ENCODE data around the gene NCEH1.

Gene NCEH1

DNA sequence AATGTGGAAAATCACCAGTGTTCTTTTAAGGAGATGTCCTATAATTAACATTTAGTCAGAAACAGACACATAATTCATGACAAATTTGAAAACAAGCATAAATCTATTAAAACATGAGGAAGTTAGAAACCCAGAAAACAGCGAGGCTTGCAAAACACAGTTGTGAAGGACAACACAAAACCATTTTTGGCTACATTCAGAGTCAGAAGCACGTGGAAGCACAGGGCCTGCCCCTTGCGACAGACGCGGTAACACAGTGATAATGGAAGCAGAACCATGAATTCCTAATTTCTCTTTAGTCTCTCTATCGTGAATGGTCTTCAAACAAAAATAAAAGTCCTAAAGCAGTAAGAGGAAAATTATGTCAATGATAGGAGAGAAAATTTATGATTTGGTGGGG, 12.2 kb downstream of the NCEH1 start:
- H3K9me3 ChIP-seq (ENCODE audit: insufficient read depth, low read length): no peaks in the 10 kb centered on the region
- TF ChIP-seq SUZ12 (IDR thresholded peaks at IDR 0.05; ENCODE audit: extremely low read depth, insufficient read depth, insufficient read length) (no peak), ZNF274 (IDR thresholded peaks at IDR 0.05; ENCODE audit: low read depth, low read length) (no peak), YY1 (IDR thresholded peaks at IDR 0.05; ENCODE audit: insufficient read depth, insufficient read length) (no peak)
- H3K4me1 ChIP-seq (ENCODE audit: insufficient read depth, insufficient read length): no peaks in the 10 kb centered on the region
- no peak overlapping the region for H3K4me3 ChIP-seq (ENCODE audit: insufficient read length, low read depth)
- no peak for DNase-seq (ENCODE audit: low read depth, low spot score)
- no peaks in the 10 kb centered on the region for H3K36me3 ChIP-seq (ENCODE audit: insufficient read depth, insufficient read length, low read length)
- H3K9ac ChIP-seq (ENCODE audit: insufficient read length, low read depth): no peak overlapping the region
- H3K27me3 ChIP-seq (ENCODE audit: insufficient read depth, insufficient read length): no peaks in the 10 kb centered on the region

DNA sequence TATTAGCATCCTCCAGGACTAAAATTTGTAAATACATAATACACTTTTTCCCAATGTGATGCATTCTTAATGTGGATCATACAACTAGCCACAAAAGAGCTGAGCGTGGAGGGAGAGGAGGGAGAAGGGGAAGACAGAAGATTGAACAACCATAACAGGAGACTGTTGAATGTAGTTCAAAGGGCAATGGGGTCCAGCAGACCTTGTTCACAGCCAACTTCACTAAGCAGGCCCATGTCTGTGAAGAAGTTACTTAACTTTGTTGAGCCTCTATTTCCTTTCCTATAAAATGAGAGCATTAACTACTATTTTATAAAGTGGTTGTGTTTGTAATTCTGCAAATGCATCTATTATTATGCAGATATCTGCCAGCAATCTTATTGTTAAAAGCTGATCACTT, 13.3 kb downstream of the NCEH1 start:
- TF ChIP-seq SUZ12 (IDR thresholded peaks at IDR 0.05; ENCODE audit: extremely low read depth, insufficient read depth, insufficient read length) (no peak), YY1 (IDR thresholded peaks at IDR 0.05; ENCODE audit: insufficient read depth, insufficient read length) (no peak), ZNF274 (IDR thresholded peaks at IDR 0.05; ENCODE audit: low read depth, low read length) (no peak)
- Histone ChIP-seq H3K4me1 (ENCODE audit: insufficient read depth, insufficient read length) (no peaks in the 10 kb centered on the region), H3K4me3 (ENCODE audit: insufficient read length, low read depth) (no peak overlapping the region), H3K27me3 (ENCODE audit: insufficient read depth, insufficient read length) (no peaks in the 10 kb centered on the region), H3K9ac (ENCODE audit: insufficient read length, low read depth) (no peak overlapping the region), H3K36me3 (ENCODE audit: insufficient read depth, insufficient read length, low read length) (no peaks in the 10 kb centered on the region), H3K9me3 (ENCODE audit: insufficient read depth, low read length) (no peaks in the 10 kb centered on the region)
- DNase-seq (ENCODE audit: low read depth, low spot score): no peak

DNA sequence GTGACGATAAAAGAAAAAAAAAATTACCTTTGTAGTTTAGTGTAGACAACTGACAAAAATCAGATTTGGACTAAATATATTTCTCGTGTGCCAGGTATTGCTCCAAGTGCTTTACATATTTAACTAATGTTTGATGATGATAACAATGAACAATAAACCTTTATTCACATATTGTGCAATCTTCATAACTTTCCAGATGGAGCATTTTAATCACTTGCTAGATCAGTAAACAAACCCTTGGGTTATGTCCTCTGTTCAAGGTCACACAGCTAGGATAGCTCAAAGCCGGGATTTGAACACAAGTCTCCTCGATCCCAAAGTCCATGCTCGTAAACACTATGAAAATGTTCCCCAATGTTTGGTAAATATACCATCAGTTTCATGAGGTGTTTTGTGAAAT, 14.5 kb downstream of the NCEH1 start:
- TF ChIP-seq SUZ12 (IDR thresholded peaks at IDR 0.05; ENCODE audit: extremely low read depth, insufficient read depth, insufficient read length) (no peak), ZNF274 (IDR thresholded peaks at IDR 0.05; ENCODE audit: low read depth, low read length) (no peak), YY1 (IDR thresholded peaks at IDR 0.05; ENCODE audit: insufficient read depth, insufficient read length) (no peak)
- DNase-seq (ENCODE audit: low read depth, low spot score): no peak
- no peak overlapping the region for H3K9ac ChIP-seq (ENCODE audit: insufficient read length, low read depth)

DNA sequence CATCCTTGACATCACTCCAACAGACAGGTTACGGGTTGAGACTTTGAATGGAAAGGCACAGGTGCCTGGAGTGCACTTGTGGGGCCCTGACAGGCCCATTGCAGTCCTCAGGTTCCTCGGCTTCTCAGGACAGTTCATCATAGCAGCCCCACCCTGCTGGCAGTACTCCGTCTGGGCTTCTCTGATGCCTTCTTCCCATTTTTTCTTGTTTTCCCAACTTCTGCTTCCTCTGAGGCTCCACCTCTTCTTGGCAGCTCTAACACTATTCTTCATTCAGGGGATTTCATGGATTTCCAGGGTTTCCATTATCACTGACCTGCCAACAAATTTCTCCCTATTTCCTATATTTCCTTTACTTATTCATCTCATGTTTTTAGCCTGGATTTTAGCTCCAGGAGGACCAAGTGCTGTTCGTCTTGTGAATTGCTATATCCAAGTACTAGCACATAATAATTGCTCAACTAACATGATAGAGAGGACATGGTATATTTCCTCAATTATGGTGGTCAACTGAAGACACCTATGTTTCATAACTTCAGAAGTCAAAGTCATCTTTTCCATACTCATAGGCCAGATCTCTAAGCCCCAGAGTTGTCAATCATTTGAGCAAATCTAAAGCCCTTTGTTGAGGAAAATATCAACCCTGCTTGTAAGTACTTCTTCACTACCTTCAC, 16.2 kb downstream of the NCEH1 start:
- Histone ChIP-seq H3K9me3 (ENCODE audit: insufficient read depth, low read length) (no peaks in the 10 kb centered on the region), H3K9ac (ENCODE audit: insufficient read length, low read depth) (no peak overlapping the region), H3K36me3 (ENCODE audit: insufficient read depth, insufficient read length, low read length) (no peaks in the 10 kb centered on the region), H3K4me3 (ENCODE audit: insufficient read length, low read depth) (no peak overlapping the region), H3K27me3 (ENCODE audit: insufficient read depth, insufficient read length) (no peaks in the 10 kb centered on the region), H3K4me1 (ENCODE audit: insufficient read depth, insufficient read length) (no peaks in the 10 kb centered on the region)
- no peak for DNase-seq (ENCODE audit: low read depth, low spot score)
- TF ChIP-seq YY1 (IDR thresholded peaks at IDR 0.05; ENCODE audit: insufficient read depth, insufficient read length): no peak
- no peak for TF ChIP-seq ZNF274 (IDR thresholded peaks at IDR 0.05; ENCODE audit: low read depth, low read length)
- no peak for TF ChIP-seq SUZ12 (IDR thresholded peaks at IDR 0.05; ENCODE audit: extremely low read depth, insufficient read depth, insufficient read length)

More for the DNA sequence above, 14.5 kb downstream of the NCEH1 start:
- Histone ChIP-seq H3K4me3 (ENCODE audit: insufficient read length, low read depth) (no peak overlapping the region), H3K4me1 (ENCODE audit: insufficient read depth, insufficient read length) (no peaks in the 10 kb centered on the region), H3K27me3 (ENCODE audit: insufficient read depth, insufficient read length) (no peaks in the 10 kb centered on the region), H3K36me3 (ENCODE audit: insufficient read depth, insufficient read length, low read length) (no peaks in the 10 kb centered on the region), H3K9me3 (ENCODE audit: insufficient read depth, low read length) (no peaks in the 10 kb centered on the region)

DNA sequence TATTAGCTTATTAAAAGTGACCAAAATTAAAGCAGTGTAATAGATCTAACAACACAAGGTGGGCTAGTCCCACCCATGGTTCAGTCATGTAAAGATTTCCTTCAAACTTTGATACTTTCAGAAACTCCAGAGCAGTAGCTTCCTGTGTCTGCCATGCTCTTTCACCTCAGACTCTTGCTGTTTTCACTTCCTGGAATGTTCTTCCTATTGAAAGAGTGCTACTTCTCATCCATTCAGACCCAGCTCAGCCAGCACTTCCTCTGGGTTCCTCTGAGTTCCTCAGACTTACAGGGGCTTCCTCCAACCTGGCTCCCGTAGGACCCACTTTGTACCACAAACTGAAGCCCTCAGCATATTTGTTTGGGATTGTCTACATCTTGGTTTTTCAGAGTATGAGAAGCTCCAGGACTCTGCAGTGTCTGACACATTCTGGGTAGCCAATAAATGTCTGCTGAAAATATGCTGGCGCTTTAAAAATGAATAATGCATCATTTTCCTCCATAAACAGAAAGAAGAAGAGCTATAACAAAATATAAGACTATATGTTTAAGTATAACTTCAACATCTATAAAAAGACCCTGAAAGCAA, 18.0 kb downstream of the NCEH1 start:
- TF ChIP-seq SUZ12 (IDR thresholded peaks at IDR 0.05; ENCODE audit: extremely low read depth, insufficient read depth, insufficient read length): no peak
- TF ChIP-seq ZNF274 (IDR thresholded peaks at IDR 0.05; ENCODE audit: low read depth, low read length): no peak
- TF ChIP-seq YY1 (IDR thresholded peaks at IDR 0.05; ENCODE audit: insufficient read depth, insufficient read length): no peak
- H3K4me1 ChIP-seq (ENCODE audit: insufficient read depth, insufficient read length): no peaks in the 10 kb centered on the region
- H3K9me3 ChIP-seq (ENCODE audit: insufficient read depth, low read length): no peaks in the 10 kb centered on the region
- H3K27me3 ChIP-seq (ENCODE audit: insufficient read depth, insufficient read length): no peaks in the 10 kb centered on the region
- no peak for DNase-seq (ENCODE audit: low read depth, low spot score)
- no peak overlapping the region for H3K9ac ChIP-seq (ENCODE audit: insufficient read length, low read depth)
- no peak overlapping the region for H3K4me3 ChIP-seq (ENCODE audit: insufficient read length, low read depth)
- no peaks in the 10 kb centered on the region for H3K36me3 ChIP-seq (ENCODE audit: insufficient read depth, insufficient read length, low read length)

DNA sequence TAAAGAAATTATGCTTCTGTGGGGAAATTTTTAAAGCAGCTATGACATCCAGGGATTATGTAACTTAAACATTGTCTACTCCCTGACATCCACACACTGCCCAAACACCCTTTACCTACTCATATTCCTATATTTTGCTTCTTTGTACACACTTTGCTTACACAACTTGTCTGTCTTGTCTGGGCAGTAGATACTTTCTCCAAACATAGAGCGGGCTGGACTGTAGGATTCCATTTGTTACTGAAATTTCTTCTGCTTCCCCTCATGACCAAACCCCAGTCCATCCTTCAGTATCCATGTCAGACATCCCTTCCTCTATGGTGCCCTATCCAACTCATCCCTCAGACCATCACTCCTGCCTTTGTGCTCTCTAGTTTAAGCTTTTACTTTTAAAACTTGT, 19.9 kb downstream of the NCEH1 start:
- Histone ChIP-seq H3K9ac (ENCODE audit: insufficient read length, low read depth) (no peak overlapping the region), H3K9me3 (ENCODE audit: insufficient read depth, low read length) (no peaks in the 10 kb centered on the region), H3K4me3 (ENCODE audit: insufficient read length, low read depth) (no peak overlapping the region), H3K36me3 (ENCODE audit: insufficient read depth, insufficient read length, low read length) (no peaks in the 10 kb centered on the region), H3K27me3 (ENCODE audit: insufficient read depth, insufficient read length) (no peaks in the 10 kb centered on the region), H3K4me1 (ENCODE audit: insufficient read depth, insufficient read length) (no peaks in the 10 kb centered on the region)
- TF ChIP-seq ZNF274 (IDR thresholded peaks at IDR 0.05; ENCODE audit: low read depth, low read length): no peak
- TF ChIP-seq YY1 (IDR thresholded peaks at IDR 0.05; ENCODE audit: insufficient read depth, insufficient read length): no peak
- TF ChIP-seq SUZ12 (IDR thresholded peaks at IDR 0.05; ENCODE audit: extremely low read depth, insufficient read depth, insufficient read length): no peak
- DNase-seq (ENCODE audit: low read depth, low spot score): no peak

DNA sequence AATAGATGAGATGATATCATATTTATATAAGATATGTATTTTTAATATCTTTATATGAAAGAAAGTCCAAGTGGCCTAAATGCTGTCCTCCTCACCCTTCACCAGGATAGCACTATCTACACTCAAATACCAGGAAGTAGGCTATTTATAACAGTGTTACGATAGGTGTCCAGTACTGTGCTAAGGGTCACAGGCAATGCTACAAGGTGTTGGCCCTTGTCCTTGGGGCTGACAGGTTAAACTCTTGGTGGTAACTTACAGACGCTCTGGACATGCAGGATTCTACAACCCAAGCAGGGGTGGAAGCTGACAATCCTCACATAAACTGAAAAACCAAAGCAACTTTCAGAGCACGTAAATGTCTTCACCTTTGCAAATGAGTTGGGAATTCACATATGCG, 22.3 kb downstream of the NCEH1 start:
- H3K9ac ChIP-seq (ENCODE audit: insufficient read length, low read depth): no peak overlapping the region
- H3K36me3 ChIP-seq (ENCODE audit: insufficient read depth, insufficient read length, low read length): no peaks in the 10 kb centered on the region
- H3K9me3 ChIP-seq (ENCODE audit: insufficient read depth, low read length): no peaks in the 10 kb centered on the region
- no peak for DNase-seq (ENCODE audit: low read depth, low spot score)
- TF ChIP-seq SUZ12 (IDR thresholded peaks at IDR 0.05; ENCODE audit: extremely low read depth, insufficient read depth, insufficient read length) (no peak), ZNF274 (IDR thresholded peaks at IDR 0.05; ENCODE audit: low read depth, low read length) (no peak)
- H3K4me1 ChIP-seq (ENCODE audit: insufficient read depth, insufficient read length): no peaks in the 10 kb centered on the region
- no peak overlapping the region for H3K4me3 ChIP-seq (ENCODE audit: insufficient read length, low read depth)
- no peaks in the 10 kb centered on the region for H3K27me3 ChIP-seq (ENCODE audit: insufficient read depth, insufficient read length)

Measured in NT2/D1 (cell line).